ENCODE data around the gene SLC9A3.

SLC9A3 gene

DNA sequence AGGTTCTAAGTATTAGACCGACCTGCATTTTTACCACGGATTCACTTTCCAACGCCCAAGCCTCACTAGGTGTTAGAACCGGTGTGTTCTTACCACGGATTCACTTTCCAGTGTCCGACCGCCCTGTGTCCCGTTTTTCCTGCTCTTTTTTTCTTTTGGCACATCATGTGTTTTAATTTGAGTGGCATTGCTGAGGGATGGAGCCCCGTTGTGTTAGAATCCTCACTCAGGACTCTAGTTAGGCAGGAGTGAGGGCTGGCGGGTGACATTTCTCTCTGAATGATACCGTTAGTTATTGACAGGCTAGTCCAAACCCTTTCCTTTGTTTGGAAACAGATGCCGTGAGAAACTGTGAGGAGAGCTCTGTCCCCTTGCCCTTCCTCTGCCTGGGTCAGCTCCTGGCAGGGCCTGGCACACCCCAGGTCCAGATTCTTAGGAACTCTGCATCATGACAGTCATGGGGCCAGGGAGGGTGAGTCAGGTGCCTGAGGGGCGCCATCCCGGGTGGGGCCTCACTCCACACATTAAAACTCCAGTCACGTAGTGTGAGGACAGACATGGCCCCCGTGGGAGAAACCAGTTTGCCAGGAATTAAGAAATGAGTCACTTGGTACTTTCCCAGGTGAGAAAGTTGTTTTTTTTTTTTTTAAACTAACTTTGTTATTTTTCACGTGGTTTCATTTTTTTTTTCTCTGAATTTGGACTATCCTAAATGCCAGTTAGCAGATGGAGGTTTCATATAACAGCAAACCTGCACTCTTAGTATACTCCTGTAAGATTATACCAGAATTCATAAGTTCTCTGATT lies 65.5 kb downstream of the SLC9A3 start:
- Histone ChIP-seq H3K79me2 (ENCODE audit: insufficient read depth, low read length) (no peaks in the 10 kb centered on the region), H3K4me3 (ENCODE audit: low read depth, low read length, poor library complexity, severe bottlenecking) (no peak overlapping the region), H4K20me1 (ENCODE audit: insufficient read depth, low read length) (no peaks in the 10 kb centered on the region), H3K9me2 (ENCODE audit: low read depth, low read length) (no peaks in the 10 kb centered on the region), H3K9me3 (ENCODE audit: low read length) (no peaks in the 10 kb centered on the region), H3K4me1 (ENCODE audit: insufficient read depth, low read length, severe bottlenecking) (no peaks in the 10 kb centered on the region), H3K27ac (ENCODE audit: low read depth, low read length, poor library complexity, severe bottlenecking) (no peak overlapping the region), H2AFZ (ENCODE audit: low read length) (no peak overlapping the region), H3K9ac (ENCODE audit: low read length) (no peak overlapping the region), H3K27me3 (ENCODE audit: insufficient read depth, low read length) (no peaks in the 10 kb centered on the region), H3K4me2 (ENCODE audit: low read length) (no peak overlapping the region), H3K36me3 (ENCODE audit: insufficient read depth, low read length) (peaks cover 83% of the 10 kb centered on the region), H3F3A (ENCODE audit: insufficient read depth, low read length) (no peaks in the 10 kb centered on the region)
- TF ChIP-seq EZH2 (IDR thresholded peaks at IDR 0.05; ENCODE audit: borderline replicate concordance, low read length) (no peak), CTCF (IDR thresholded peaks at IDR 0.05; ENCODE audit: low read length) (no peak)

GRCh38 chr5:457195-457961 lies 66.9 kb downstream of the SLC9A3 start:
- TF ChIP-seq CTCF (IDR thresholded peaks at IDR 0.05; ENCODE audit: low read length) (no peak), EZH2 (IDR thresholded peaks at IDR 0.05; ENCODE audit: borderline replicate concordance, low read length) (no peak)

GRCh38 chr5:456351-457194 lies 67.7 kb downstream of the SLC9A3 start:
- no peak for TF ChIP-seq CTCF (IDR thresholded peaks at IDR 0.05; ENCODE audit: low read length)
- no peak for TF ChIP-seq EZH2 (IDR thresholded peaks at IDR 0.05; ENCODE audit: borderline replicate concordance, low read length)
- Histone ChIP-seq H3K36me3 (ENCODE audit: insufficient read depth, low read length) (peaks cover 87% of the 10 kb centered on the region), H3K4me3 (ENCODE audit: low read depth, low read length, poor library complexity, severe bottlenecking) (no peak overlapping the region), H3K9me3 (ENCODE audit: low read length) (peaks cover 11% of the 10 kb centered on the region), H3K79me2 (ENCODE audit: insufficient read depth, low read length) (no peaks in the 10 kb centered on the region), H3K9ac (ENCODE audit: low read length) (no peak overlapping the region), H3K4me1 (ENCODE audit: insufficient read depth, low read length, severe bottlenecking) (no peaks in the 10 kb centered on the region), H3K9me2 (ENCODE audit: low read depth, low read length) (no peaks in the 10 kb centered on the region), H3K4me2 (ENCODE audit: low read length) (no peak overlapping the region), H3K27me3 (ENCODE audit: insufficient read depth, low read length) (no peaks in the 10 kb centered on the region), H2AFZ (ENCODE audit: low read length) (no peak overlapping the region), H3K27ac (ENCODE audit: low read depth, low read length, poor library complexity, severe bottlenecking) (no peak overlapping the region), H4K20me1 (ENCODE audit: insufficient read depth, low read length) (no peaks in the 10 kb centered on the region), H3F3A (ENCODE audit: insufficient read depth, low read length) (no peaks in the 10 kb centered on the region)

More at GRCh38 chr5:457195-457961, 66.9 kb downstream of the SLC9A3 start:
- no peaks in the 10 kb centered on the region for H3K9me2 ChIP-seq (ENCODE audit: low read depth, low read length)
- H3K36me3 ChIP-seq (ENCODE audit: insufficient read depth, low read length), result peaks cover 87% of the 10 kb centered on the region
- peaks cover 3% of the 10 kb centered on the region for H3K9me3 ChIP-seq (ENCODE audit: low read length)
- H3K4me3 ChIP-seq (ENCODE audit: low read depth, low read length, poor library complexity, severe bottlenecking), result no peak overlapping the region
- H3K79me2 ChIP-seq (ENCODE audit: insufficient read depth, low read length), result no peaks in the 10 kb centered on the region
- no peak overlapping the region for H3K9ac ChIP-seq (ENCODE audit: low read length)
- no peaks in the 10 kb centered on the region for H3F3A ChIP-seq (ENCODE audit: insufficient read depth, low read length)
- H3K27ac ChIP-seq (ENCODE audit: low read depth, low read length, poor library complexity, severe bottlenecking), result no peak overlapping the region
- no peak overlapping the region for H3K4me2 ChIP-seq (ENCODE audit: low read length)
- no peaks in the 10 kb centered on the region for H3K27me3 ChIP-seq (ENCODE audit: insufficient read depth, low read length)
- H4K20me1 ChIP-seq (ENCODE audit: insufficient read depth, low read length), result no peaks in the 10 kb centered on the region
- no peaks in the 10 kb centered on the region for H3K4me1 ChIP-seq (ENCODE audit: insufficient read depth, low read length, severe bottlenecking)
- no peak overlapping the region for H2AFZ ChIP-seq (ENCODE audit: low read length)
